GM12892 (cell line): ENCODE data around the gene ST8SIA5.

Experiments
- POLR2A ChIP-seq: IDR thresholded peaks from 2 replicates; pipeline ENCODE4 v1.6.1; 2011; ENCODE audit warnings: low read depth, low read length, control low read depth
- POLR2AphosphoS5 ChIP-seq: IDR thresholded peaks from 2 replicates; pipeline ENCODE4 v1.6.1; 2011; ENCODE audit warnings: low read depth, low read length, control low read depth
- TAF1 ChIP-seq: IDR thresholded peaks from 2 replicates; pipeline ENCODE4 v1.6.1; 2011; ENCODE audit warnings: low read depth, mild to moderate bottlenecking, control low read depth, low read length, borderline replicate concordance

DNA sequence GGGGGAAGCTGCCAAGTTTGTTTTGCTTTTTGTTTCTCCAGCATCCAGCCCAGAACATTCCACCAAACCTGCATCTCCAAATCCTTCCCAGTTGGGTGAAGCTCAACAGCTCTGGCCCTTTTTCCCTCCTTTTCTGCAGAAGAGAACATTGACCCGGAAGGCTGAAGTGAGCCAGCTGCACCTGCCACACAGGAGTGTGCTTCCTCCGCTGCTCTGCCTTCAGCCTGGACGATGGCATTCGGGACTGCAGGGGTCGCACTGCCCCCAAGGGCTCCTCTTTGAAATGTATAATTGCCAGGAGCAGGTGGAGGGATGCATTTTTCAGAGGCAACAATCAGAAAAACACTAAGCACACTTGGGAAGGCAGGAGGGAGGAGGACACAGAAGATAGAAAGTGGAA, 41.8 kb downstream of the ST8SIA5 start:
- no peak for TF ChIP-seq POLR2A
- no peak for TF ChIP-seq TAF1
- no peak for TF ChIP-seq POLR2AphosphoS5
